Retina (tissue), 1 donor: ENCODE data around the gene XIRP1.

Experiments
- DNase-seq: peaks from one replicate; pipeline ENCODE4 v3.0.0-alpha.2; 2016

Gene XIRP1

GRCh38 chr3:39166134-39166710, 26.2 kb downstream of the XIRP1 start:
- DNase-seq, result no peak

GRCh38 chr3:39165518-39165917, 26.9 kb downstream of the XIRP1 start:
- DNase-seq, result no peak

GRCh38 chr3:39164414-39164813, 28.0 kb downstream of the XIRP1 start:
- DNase-seq, result no peak

GRCh38 chr3:39158148-39158715, 34.2 kb downstream of the XIRP1 start:
- DNase-seq, result no peak

GRCh38 chr3:39157359-39157758, 35.0 kb downstream of the XIRP1 start:
- DNase-seq, result no peak

- DNase-seq, result no peak
Measured at GRCh38 chr3:39156421-39156820, 36.0 kb downstream of the XIRP1 start.

- DNase-seq, result peak; percentile 41
Measured at GRCh38 chr3:39154280-39155021, 37.9 kb downstream of the XIRP1 start.

- no peak for DNase-seq
Measured at GRCh38 chr3:39153977-39154279, 38.5 kb downstream of the XIRP1 start.

GRCh38 chr3:39150803-39151631, 41.4 kb downstream of the XIRP1 start:
- peak; percentile 61 for DNase-seq

GRCh38 chr3:39150148-39150802, 42.1 kb downstream of the XIRP1 start:
- peak; percentile 37 for DNase-seq

GRCh38 chr3:39149498-39150147, 42.8 kb downstream of the XIRP1 start:
- no peak for DNase-seq

- no peak for DNase-seq
Measured at GRCh38 chr3:39149059-39149455, 43.3 kb downstream of the XIRP1 start.

- peak; percentile 33 for DNase-seq
Measured at GRCh38 chr3:39148435-39149058, 43.8 kb downstream of the XIRP1 start.

GRCh38 chr3:39147711-39148434, 44.5 kb downstream of the XIRP1 start:
- DNase-seq, result peak; percentile 34

GRCh38 chr3:39146611-39147591, 45.5 kb downstream of the XIRP1 start:
- DNase-seq, result peak; percentile 63

GRCh38 chr3:39146083-39146501, 46.3 kb downstream of the XIRP1 start:
- no peak for DNase-seq

- no peak for DNase-seq
Measured at GRCh38 chr3:39144748-39145380, 47.5 kb downstream of the XIRP1 start.

- no peak for DNase-seq
Measured at GRCh38 chr3:39144095-39144747, 48.2 kb downstream of the XIRP1 start.
